ENCODE measurements around the gene EPB41L4B. TPM values are rescaled to one million over a fixed set of nuclear protein-coding genes. Genes with fewer than 3 reads are reported as not detected.

The EPB41L4B gene
- total RNA-seq, 1 donor from 2014 or later, result 5.5 TPM

DNA sequence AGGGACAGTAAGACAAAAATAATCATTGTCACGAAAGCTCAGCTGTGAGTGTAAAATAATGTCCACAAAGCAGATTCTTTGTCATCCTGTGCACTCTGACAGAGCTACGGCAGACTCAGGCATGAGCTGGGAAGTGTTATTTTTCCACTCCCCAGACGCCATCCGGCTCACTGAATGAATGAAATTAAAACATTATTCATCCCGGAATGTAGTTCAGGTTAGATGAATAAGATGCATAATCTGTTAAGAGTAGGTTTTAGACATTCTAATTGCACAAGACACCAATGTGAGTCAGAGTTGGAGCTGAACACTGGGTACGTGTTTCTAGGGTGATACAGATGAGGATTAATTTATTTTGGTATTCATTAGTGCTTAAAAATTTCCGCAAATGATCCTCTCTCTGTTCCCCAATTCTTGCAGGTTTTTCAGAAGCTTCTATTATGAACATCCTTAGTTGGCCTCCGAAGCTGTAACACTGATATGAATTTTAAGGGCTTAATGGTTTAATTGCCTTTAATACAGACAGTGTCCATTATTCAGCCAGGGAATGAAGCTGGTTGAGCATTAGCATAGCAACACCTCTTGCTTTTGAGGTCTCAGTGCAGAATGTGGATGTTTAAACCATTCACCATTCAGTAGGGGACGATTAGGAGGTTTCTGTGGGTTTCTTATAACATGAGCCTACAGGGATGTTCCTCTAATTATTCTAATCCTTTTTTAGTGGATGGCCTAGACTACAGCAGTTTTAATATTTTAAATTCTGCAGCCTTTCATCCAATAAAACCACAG, 88.2 kb downstream of the EPB41L4B start:
- TF ChIP-seq, protein P1, sequence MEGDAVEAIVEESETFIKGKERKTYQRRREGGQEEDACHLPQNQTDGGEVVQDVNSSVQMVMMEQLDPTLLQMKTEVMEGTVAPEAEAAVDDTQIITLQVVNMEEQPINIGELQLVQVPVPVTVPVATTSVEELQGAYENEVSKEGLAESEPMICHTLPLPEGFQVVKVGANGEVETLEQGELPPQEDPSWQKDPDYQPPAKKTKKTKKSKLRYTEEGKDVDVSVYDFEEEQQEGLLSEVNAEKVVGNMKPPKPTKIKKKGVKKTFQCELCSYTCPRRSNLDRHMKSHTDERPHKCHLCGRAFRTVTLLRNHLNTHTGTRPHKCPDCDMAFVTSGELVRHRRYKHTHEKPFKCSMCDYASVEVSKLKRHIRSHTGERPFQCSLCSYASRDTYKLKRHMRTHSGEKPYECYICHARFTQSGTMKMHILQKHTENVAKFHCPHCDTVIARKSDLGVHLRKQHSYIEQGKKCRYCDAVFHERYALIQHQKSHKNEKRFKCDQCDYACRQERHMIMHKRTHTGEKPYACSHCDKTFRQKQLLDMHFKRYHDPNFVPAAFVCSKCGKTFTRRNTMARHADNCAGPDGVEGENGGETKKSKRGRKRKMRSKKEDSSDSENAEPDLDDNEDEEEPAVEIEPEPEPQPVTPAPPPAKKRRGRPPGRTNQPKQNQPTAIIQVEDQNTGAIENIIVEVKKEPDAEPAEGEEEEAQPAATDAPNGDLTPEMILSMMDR (IDR thresholded peaks at IDR 0.05; ENCODE audit: unreplicated experiment), result no peak
- no peaks in the 10 kb centered on the region for H3K36me3 Mint-ChIP-seq

DNA sequence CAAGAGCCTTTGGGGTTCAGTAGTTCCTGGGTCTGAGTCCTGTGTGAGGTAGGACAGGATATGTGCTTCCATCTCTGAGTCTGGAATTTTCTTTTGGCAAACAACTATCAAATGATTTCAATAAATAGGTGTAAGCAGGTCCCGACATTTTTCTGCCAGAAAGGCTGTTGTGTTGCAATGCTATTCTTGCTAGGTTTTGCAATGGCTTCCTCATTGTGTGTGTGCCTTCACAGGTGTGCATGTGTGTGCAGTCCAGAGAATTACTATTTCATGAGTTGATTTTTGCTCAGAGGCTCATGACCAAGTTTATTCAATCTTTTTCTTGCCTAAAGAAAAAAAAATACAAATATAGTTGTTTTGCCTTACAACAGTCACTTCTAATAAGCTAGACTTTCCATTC, 89.3 kb downstream of the EPB41L4B start:
- no peak overlapping the region for H3K27ac Mint-ChIP-seq
- TF ChIP-seq, protein P1 (IDR thresholded peaks at IDR 0.05; ENCODE audit: unreplicated experiment), result no peak

More for the DNA sequence above, 88.2 kb downstream of the EPB41L4B start:
- DNase-seq (ENCODE audit: low spot score in 2 of 2, unreplicated experiment in 2 of 2), result no peak
- Mint-ChIP-seq H3K27me3 (ENCODE audit: low read depth) (peaks cover 19% of the 10 kb centered on the region), H3K27ac (no peak overlapping the region), H3K4me1 (no peaks in the 10 kb centered on the region), H3K9me3 (no peaks in the 10 kb centered on the region), H3K4me3 (no peak overlapping the region)

DNA sequence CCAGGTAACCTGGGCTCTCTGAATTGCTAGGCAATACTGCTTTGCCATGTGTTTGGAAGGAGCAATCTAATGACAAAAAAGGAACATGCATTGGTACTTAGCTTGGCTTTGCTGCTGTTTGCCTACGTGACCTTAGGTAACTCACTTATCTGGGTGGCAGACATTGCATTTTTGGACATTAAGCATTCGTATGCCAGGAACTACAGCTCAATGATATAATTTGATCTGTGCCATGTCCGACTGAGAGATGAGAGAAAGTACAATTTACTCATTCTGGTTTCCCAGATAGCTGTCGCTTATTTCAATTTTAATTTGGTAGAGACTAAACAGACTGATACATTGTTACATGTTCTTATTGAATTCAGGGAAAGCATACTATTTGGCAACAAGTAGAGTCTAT, 90.6 kb downstream of the EPB41L4B start:
- no peaks in the 10 kb centered on the region for H3K9me3 Mint-ChIP-seq
- TF ChIP-seq, protein P1 (IDR thresholded peaks at IDR 0.05; ENCODE audit: unreplicated experiment), result no peak
- no peaks in the 10 kb centered on the region for H3K36me3 Mint-ChIP-seq
- H3K4me1 Mint-ChIP-seq, result no peaks in the 10 kb centered on the region
- H3K27ac Mint-ChIP-seq, result no peak overlapping the region
- peaks cover 33% of the 10 kb centered on the region for H3K27me3 Mint-ChIP-seq (ENCODE audit: low read depth)
- H3K4me3 Mint-ChIP-seq, result no peak overlapping the region
- no peak for DNase-seq (ENCODE audit: low spot score in 2 of 2, unreplicated experiment in 2 of 2)

More for the DNA sequence above, 89.3 kb downstream of the EPB41L4B start:
- Mint-ChIP-seq H3K27me3 (ENCODE audit: low read depth) (peaks cover 24% of the 10 kb centered on the region), H3K4me3 (no peak overlapping the region), H3K4me1 (no peaks in the 10 kb centered on the region), H3K36me3 (no peaks in the 10 kb centered on the region), H3K9me3 (no peaks in the 10 kb centered on the region)
- DNase-seq (ENCODE audit: low spot score in 2 of 2, unreplicated experiment in 2 of 2), result no peak

DNA sequence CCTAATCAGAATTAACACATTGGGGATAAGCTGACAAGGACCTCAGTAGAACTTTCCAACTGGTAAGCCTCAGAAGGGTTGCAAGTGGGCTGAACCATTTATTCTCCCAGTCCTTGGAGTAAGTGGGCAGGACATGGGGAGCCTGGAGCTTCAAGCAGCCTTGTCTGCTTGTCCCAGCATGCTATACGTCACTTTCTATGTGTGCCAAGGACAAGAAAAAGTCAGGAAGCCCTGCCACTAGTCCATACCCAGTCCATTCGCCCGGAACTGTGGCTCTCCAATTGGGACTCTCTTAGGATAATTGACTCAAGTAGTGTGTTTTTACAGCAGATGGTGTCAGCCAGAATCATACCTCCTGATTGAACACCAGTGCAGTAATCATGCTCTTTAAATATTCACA, 91.2 kb downstream of the EPB41L4B start:
- TF ChIP-seq, protein P1 (IDR thresholded peaks at IDR 0.05; ENCODE audit: unreplicated experiment), result no peak
- no peaks in the 10 kb centered on the region for H3K9me3 Mint-ChIP-seq

DNA sequence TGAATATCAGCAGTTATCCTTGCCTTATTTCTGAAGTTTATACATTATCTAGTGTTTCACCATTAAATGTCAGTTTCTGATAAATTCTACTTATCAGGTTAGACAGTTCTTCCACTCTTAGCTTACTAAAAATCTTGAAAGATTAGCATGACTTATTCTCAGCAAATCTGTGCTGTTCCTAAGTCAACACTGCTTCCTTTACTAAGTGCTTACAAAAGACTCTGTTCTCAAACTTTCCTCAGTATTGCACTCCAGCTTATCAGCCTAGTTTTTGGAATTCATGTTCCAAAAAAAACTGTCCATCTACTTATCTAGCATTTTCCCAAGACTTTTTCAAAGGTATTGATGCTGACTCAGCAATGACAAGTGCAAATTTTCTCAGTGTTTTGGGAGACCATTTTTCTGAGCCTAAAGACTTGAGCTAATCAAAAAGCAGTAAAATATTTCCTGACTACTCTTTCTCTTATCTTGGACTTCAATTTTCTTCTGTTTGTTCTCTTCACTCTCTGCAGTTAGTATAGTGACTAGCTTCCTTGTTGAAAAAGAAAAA, 92.7 kb downstream of the EPB41L4B start:
- Mint-ChIP-seq H3K27me3 (ENCODE audit: low read depth) (peaks cover 37% of the 10 kb centered on the region), H3K36me3 (no peaks in the 10 kb centered on the region), H3K4me3 (no peak overlapping the region), H3K9me3 (no peaks in the 10 kb centered on the region), H3K27ac (no peak overlapping the region), H3K4me1 (no peaks in the 10 kb centered on the region)
- TF ChIP-seq, protein P1 (IDR thresholded peaks at IDR 0.05; ENCODE audit: unreplicated experiment), result no peak
- no peak for DNase-seq (ENCODE audit: low spot score in 2 of 2, unreplicated experiment in 2 of 2)

More for the DNA sequence above, 91.2 kb downstream of the EPB41L4B start:
- H3K4me1 Mint-ChIP-seq, result no peaks in the 10 kb centered on the region
- H3K27me3 Mint-ChIP-seq (ENCODE audit: low read depth), result peaks cover 37% of the 10 kb centered on the region
- H3K27ac Mint-ChIP-seq, result no peak overlapping the region
- no peaks in the 10 kb centered on the region for H3K36me3 Mint-ChIP-seq
- H3K4me3 Mint-ChIP-seq, result no peak overlapping the region
- no peak for DNase-seq (ENCODE audit: low spot score in 2 of 2, unreplicated experiment in 2 of 2)

All from mesothelial cell of epicardium (in vitro differentiated cells).